Liver (tissue), 3 donors: ENCODE measurements around the gene OR52H1.

Experiments
- RXRA ChIP-seq, 2 donors: IDR thresholded peaks; 2 replicates each; pipeline ENCODE4 v1.6.1; 2017 to 2018; ENCODE audit warnings: antibody characterized with exemption in 2 of 2, mild to moderate bottlenecking in 1 of 2
- SP1 ChIP-seq: IDR thresholded peaks from 2 replicates; pipeline ENCODE4 v1.6.1; 2018; ENCODE audit warnings: antibody characterized with exemption, mild to moderate bottlenecking
- TF ChIP-seq, protein P1 (sequence below): fragments of 150-350 bp; IDR thresholded peaks from 2 replicates; pipeline ENCODE4 v1.5.1; 2017; ENCODE audit warnings: improper control_type of control experiment, low read depth, low read length; ENCODE audit not compliant: missing input control
- donor health status: healthy.
- donor health status: healthy.

DNA sequence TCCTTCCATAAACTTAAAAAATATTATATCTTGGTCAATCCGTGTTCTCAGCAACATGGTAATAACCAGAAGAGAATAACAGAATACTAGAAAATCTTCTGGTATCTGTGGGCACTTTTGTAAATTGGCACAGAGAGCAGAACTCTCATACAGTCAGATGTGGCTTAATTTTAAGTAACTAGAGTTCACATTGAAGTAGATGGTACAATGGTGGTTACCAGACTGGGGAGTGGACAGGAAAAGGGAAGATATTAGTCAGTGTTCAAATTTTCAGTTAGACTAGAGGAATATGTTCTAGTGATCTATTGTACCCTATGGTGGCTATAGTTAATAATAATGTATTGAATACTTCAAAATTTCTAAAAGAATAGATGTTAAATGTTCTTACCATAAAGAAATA, 6.9 kb downstream of the OR52H1 start:
- TF ChIP-seq, protein P1, sequence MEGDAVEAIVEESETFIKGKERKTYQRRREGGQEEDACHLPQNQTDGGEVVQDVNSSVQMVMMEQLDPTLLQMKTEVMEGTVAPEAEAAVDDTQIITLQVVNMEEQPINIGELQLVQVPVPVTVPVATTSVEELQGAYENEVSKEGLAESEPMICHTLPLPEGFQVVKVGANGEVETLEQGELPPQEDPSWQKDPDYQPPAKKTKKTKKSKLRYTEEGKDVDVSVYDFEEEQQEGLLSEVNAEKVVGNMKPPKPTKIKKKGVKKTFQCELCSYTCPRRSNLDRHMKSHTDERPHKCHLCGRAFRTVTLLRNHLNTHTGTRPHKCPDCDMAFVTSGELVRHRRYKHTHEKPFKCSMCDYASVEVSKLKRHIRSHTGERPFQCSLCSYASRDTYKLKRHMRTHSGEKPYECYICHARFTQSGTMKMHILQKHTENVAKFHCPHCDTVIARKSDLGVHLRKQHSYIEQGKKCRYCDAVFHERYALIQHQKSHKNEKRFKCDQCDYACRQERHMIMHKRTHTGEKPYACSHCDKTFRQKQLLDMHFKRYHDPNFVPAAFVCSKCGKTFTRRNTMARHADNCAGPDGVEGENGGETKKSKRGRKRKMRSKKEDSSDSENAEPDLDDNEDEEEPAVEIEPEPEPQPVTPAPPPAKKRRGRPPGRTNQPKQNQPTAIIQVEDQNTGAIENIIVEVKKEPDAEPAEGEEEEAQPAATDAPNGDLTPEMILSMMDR, result no peak
- no peak for TF ChIP-seq RXRA (IDR thresholded peaks at IDR 0.05)
- TF ChIP-seq SP1, result no peak
